ENCODE measurements around the gene BDKRB1.

Gene BDKRB1

DNA sequence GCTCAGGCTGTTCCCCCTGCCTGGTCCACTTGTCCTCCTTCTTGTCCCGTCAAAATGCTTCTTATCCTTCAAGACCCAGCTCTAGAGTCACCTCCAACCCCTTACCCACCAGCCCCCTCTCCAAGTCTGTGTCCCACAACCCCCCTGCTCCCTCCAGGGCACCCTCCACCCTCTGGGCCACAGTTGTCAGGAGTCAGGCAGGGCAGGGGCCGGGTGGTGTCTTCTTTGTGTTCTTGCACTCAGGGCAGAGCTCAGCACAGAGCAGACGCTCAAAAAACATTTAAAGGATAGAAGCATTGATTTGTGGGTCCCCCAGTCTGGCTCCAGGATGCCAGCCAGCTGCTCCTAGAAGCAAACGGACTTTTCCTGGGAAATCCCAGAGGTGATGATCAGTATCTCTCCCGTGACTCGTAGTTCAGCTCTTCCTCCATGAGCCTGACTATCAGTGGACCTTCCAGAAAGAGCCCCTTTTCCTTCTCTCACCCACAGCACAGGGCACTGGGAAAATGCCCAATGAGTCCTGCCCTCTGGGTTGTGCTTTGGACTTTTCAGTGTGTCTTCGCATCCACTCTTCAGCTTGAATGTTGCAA is 17.2 kb upstream of the BDKRB1 start:
- H3K9me3 ChIP-seq (ENCODE audit: insufficient read depth, low read length) = no peaks in the 10 kb centered on the region
- H3K4me2 ChIP-seq (ENCODE audit: low read depth, low read length, poor library complexity, severe bottlenecking) = no peak overlapping the region
- H3K27me3 ChIP-seq (ENCODE audit: low read length) = no peaks in the 10 kb centered on the region
- no peaks in the 10 kb centered on the region for H3K79me2 ChIP-seq (ENCODE audit: insufficient read depth, low read length)
- no peak overlapping the region for H3K4me3 ChIP-seq (ENCODE audit: insufficient read depth, low read length, poor library complexity, severe bottlenecking)
- H3F3A ChIP-seq (ENCODE audit: insufficient read depth) = no peaks in the 10 kb centered on the region
- no peaks in the 10 kb centered on the region for H3K9me2 ChIP-seq (replicated peaks; ENCODE audit: insufficient read depth, low read length)
- H2AFZ ChIP-seq (ENCODE audit: low read depth, low read length, severe bottlenecking) = no peak overlapping the region
- no peaks in the 10 kb centered on the region for H3K36me3 ChIP-seq (ENCODE audit: low read length)
- TF ChIP-seq EZH2phosphoT487 (conservative IDR thresholded peaks at IDR 0.05; ENCODE audit: low read length) = no peak
- TF ChIP-seq, protein P1, sequence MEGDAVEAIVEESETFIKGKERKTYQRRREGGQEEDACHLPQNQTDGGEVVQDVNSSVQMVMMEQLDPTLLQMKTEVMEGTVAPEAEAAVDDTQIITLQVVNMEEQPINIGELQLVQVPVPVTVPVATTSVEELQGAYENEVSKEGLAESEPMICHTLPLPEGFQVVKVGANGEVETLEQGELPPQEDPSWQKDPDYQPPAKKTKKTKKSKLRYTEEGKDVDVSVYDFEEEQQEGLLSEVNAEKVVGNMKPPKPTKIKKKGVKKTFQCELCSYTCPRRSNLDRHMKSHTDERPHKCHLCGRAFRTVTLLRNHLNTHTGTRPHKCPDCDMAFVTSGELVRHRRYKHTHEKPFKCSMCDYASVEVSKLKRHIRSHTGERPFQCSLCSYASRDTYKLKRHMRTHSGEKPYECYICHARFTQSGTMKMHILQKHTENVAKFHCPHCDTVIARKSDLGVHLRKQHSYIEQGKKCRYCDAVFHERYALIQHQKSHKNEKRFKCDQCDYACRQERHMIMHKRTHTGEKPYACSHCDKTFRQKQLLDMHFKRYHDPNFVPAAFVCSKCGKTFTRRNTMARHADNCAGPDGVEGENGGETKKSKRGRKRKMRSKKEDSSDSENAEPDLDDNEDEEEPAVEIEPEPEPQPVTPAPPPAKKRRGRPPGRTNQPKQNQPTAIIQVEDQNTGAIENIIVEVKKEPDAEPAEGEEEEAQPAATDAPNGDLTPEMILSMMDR (IDR thresholded peaks at IDR 0.05; ENCODE audit: insufficient read depth, low read length, poor library complexity, severe bottlenecking) = no peak
- H3K27ac ChIP-seq (ENCODE audit: low read depth, low read length) = no peak overlapping the region
- H4K20me1 ChIP-seq (ENCODE audit: low read depth, low read length) = no peaks in the 10 kb centered on the region
- no peak overlapping the region for H3K9ac ChIP-seq (ENCODE audit: low read length)

DNA sequence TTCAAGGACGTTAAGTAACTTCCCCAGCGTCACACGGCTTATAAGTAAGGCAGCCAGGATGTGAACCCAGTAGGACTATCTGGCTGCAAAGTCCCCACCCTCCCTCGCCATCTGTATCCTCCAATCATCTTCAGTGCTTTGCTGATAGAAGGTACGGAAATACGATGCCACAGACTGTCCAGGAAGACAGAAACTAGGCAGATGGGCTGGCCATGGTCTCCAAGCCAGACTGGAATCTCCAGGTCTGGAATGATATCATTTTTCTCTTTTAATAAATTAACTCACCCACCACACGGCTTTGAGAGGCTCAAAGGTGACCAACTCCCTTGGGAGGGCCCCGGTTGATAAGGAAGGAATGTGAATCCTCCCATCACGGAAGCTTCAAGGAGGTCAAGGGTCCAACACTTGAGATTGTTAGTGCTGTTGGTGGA is 16.3 kb upstream of the BDKRB1 start:
- Histone ChIP-seq H3K27me3 (ENCODE audit: low read length) (no peaks in the 10 kb centered on the region), H3K36me3 (ENCODE audit: low read length) (no peaks in the 10 kb centered on the region), H3F3A (ENCODE audit: insufficient read depth) (no peaks in the 10 kb centered on the region), H3K79me2 (ENCODE audit: insufficient read depth, low read length) (no peaks in the 10 kb centered on the region), H3K4me3 (ENCODE audit: insufficient read depth, low read length, poor library complexity, severe bottlenecking) (no peak overlapping the region), H3K9me3 (ENCODE audit: insufficient read depth, low read length) (no peaks in the 10 kb centered on the region), H3K27ac (ENCODE audit: low read depth, low read length) (no peak overlapping the region), H2AFZ (ENCODE audit: low read depth, low read length, severe bottlenecking) (no peak overlapping the region), H3K9me2 (replicated peaks; ENCODE audit: insufficient read depth, low read length) (no peaks in the 10 kb centered on the region), H3K4me2 (ENCODE audit: low read depth, low read length, poor library complexity, severe bottlenecking) (no peak overlapping the region), H4K20me1 (ENCODE audit: low read depth, low read length) (no peaks in the 10 kb centered on the region), H3K9ac (ENCODE audit: low read length) (no peak overlapping the region)
- no peak for TF ChIP-seq EZH2phosphoT487 (conservative IDR thresholded peaks at IDR 0.05; ENCODE audit: low read length)
- TF ChIP-seq, protein P1 (IDR thresholded peaks at IDR 0.05; ENCODE audit: insufficient read depth, low read length, poor library complexity, severe bottlenecking) = no peak

DNA sequence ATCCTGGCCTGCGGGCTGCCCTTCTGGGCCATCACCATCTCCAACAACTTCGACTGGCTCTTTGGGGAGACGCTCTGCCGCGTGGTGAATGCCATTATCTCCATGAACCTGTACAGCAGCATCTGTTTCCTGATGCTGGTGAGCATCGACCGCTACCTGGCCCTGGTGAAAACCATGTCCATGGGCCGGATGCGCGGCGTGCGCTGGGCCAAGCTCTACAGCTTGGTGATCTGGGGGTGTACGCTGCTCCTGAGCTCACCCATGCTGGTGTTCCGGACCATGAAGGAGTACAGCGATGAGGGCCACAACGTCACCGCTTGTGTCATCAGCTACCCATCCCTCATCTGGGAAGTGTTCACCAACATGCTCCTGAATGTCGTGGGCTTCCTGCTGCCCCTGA is 15.4 kb upstream of the BDKRB1 start:
- H3K27ac ChIP-seq (ENCODE audit: low read depth, low read length) = no peak overlapping the region
- no peak overlapping the region for H3K4me3 ChIP-seq (ENCODE audit: insufficient read depth, low read length, poor library complexity, severe bottlenecking)
- no peaks in the 10 kb centered on the region for H3K36me3 ChIP-seq (ENCODE audit: low read length)
- H4K20me1 ChIP-seq (ENCODE audit: low read depth, low read length) = no peaks in the 10 kb centered on the region
- no peaks in the 10 kb centered on the region for H3F3A ChIP-seq (ENCODE audit: insufficient read depth)
- TF ChIP-seq, protein P1 (IDR thresholded peaks at IDR 0.05; ENCODE audit: insufficient read depth, low read length, poor library complexity, severe bottlenecking) = no peak
- TF ChIP-seq EZH2phosphoT487 (conservative IDR thresholded peaks at IDR 0.05; ENCODE audit: low read length) = no peak
- no peaks in the 10 kb centered on the region for H3K9me2 ChIP-seq (replicated peaks; ENCODE audit: insufficient read depth, low read length)
- H3K79me2 ChIP-seq (ENCODE audit: insufficient read depth, low read length) = no peaks in the 10 kb centered on the region
- H3K9me3 ChIP-seq (ENCODE audit: insufficient read depth, low read length) = no peaks in the 10 kb centered on the region
- no peak overlapping the region for H3K9ac ChIP-seq (ENCODE audit: low read length)
- no peaks in the 10 kb centered on the region for H3K27me3 ChIP-seq (ENCODE audit: low read length)
- no peak overlapping the region for H2AFZ ChIP-seq (ENCODE audit: low read depth, low read length, severe bottlenecking)
- no peak overlapping the region for H3K4me2 ChIP-seq (ENCODE audit: low read depth, low read length, poor library complexity, severe bottlenecking)
